ENCODE data around the gene NTF3.

NTF3 gene

GRCh38 chr12:5493018-5493417 is 61.1 kb downstream of the NTF3 start:
- ChIA-PET CTCF (interaction anchor here (0.6 kb wide), 1 partner anchor 218 kb away, joined by 4 read pairs; no protein-coding TSS in a partner anchor), POLR2A (no interaction called here)
- no peak overlapping the region for H3K4me3 ChIP-seq (ENCODE audit: low read depth, low read length)
- no peak overlapping the region for H3K27ac ChIP-seq (ENCODE audit: extremely low read depth, low read depth, low read length)
- H3K4me1 ChIP-seq (ENCODE audit: control insufficient read depth, insufficient read depth, low read length) = no peaks in the 10 kb centered on the region
- no peaks in the 10 kb centered on the region for H3K36me3 ChIP-seq (ENCODE audit: control insufficient read depth in 2 of 2, insufficient read depth in 1 of 2, low read length in 2 of 2)
- no peaks in the 10 kb centered on the region for H3K9me3 ChIP-seq (ENCODE audit: control insufficient read depth, insufficient read depth, low read depth, low read length)
- TF ChIP-seq ZNF121 (tag by site-specific recombination; IDR thresholded peaks at IDR 0.05) = no peak
- TF ChIP-seq ZNF114 (tag by site-specific recombination; IDR thresholded peaks at IDR 0.05) = no peak
- no peak for TF ChIP-seq ZNF514 (tag by site-specific recombination; IDR thresholded peaks at IDR 0.05)
- no peak for TF ChIP-seq ZBTB21 (tag by site-specific recombination; IDR thresholded peaks at IDR 0.05)
- no peak for TF ChIP-seq ZNF488 (tag by site-specific recombination; IDR thresholded peaks at IDR 0.05)
- TF ChIP-seq ZNF670 (tag by site-specific recombination; IDR thresholded peaks at IDR 0.05; ENCODE audit: low read depth) = no peak
- no peak for TF ChIP-seq ZNF148 (tag by site-specific recombination; IDR thresholded peaks at IDR 0.05; ENCODE audit: borderline replicate concordance)
- no peak for TF ChIP-seq ZNF558 (tag by site-specific recombination; IDR thresholded peaks at IDR 0.05)
- TF ChIP-seq OVOL3 (tag by site-specific recombination; IDR thresholded peaks at IDR 0.05) = no peak
- no peak for TF ChIP-seq ZNF341 (tag by site-specific recombination; IDR thresholded peaks at IDR 0.05; ENCODE audit: low read depth)

- Histone ChIP-seq H3K4me3 (ENCODE audit: low read depth, low read length) (no peak overlapping the region), H3K9me3 (ENCODE audit: control insufficient read depth, insufficient read depth, low read depth, low read length) (no peaks in the 10 kb centered on the region), H3K4me1 (ENCODE audit: control insufficient read depth, insufficient read depth, low read length) (no peaks in the 10 kb centered on the region), H3K27ac (ENCODE audit: extremely low read depth, low read depth, low read length) (no peak overlapping the region), H3K36me3 (ENCODE audit: control insufficient read depth in 2 of 2, insufficient read depth in 1 of 2, low read length in 2 of 2) (no peaks in the 10 kb centered on the region)
- ChIA-PET POLR2A (no interaction called here), CTCF (interaction anchor here (0.6 kb wide), 1 partner anchor 1371 kb away, joined by 4 read pairs; no protein-coding TSS in a partner anchor)
- TF ChIP-seq ZNF664 (tag by site-specific recombination; IDR thresholded peaks at IDR 0.05) = no peak
- no peak for TF ChIP-seq ZNF621 (tag by site-specific recombination; IDR thresholded peaks at IDR 0.05)
- TF ChIP-seq ZBTB20 (tag by site-specific recombination; IDR thresholded peaks at IDR 0.05) = no peak
- TF ChIP-seq ZNF2 (tag by site-specific recombination; IDR thresholded peaks at IDR 0.05) = no peak
- TF ChIP-seq ZNF37A (tag by site-specific recombination; IDR thresholded peaks at IDR 0.05) = no peak
- no peak for TF ChIP-seq ZNF248 (tag by site-specific recombination; IDR thresholded peaks at IDR 0.05)
- no peak for TF ChIP-seq ZNF169 (tag by site-specific recombination; IDR thresholded peaks at IDR 0.05)
- no peak for TF ChIP-seq SP3 (tag by site-specific recombination; IDR thresholded peaks at IDR 0.05)
- no peak for TF ChIP-seq ZNF658 (tag by site-specific recombination; IDR thresholded peaks at IDR 0.05)
- no peak for TF ChIP-seq PRDM10 (tag by site-specific recombination; IDR thresholded peaks at IDR 0.05)
Observed at GRCh38 chr12:5494343-5494742, 62.4 kb downstream of the NTF3 start.
